Body of pancreas (tissue), 4 donors: Measurements from ENCODE around the gene SPRED2.

Experiments
- CTCF ChIP-seq, 7 experiments: fragments of 450-650 bp in 4 of 7; fragments of 200-600 bp in 3 of 7; sonication (generic) in 3 of 7; IDR thresholded peaks; one replicate each; pipeline ENCODE4 v1.5.1; 2016 to 2019; ENCODE audit warnings: antibody characterized with exemption in 7 of 7
- POLR2A ChIP-seq, 3 donors: fragments of 450-650 bp; IDR thresholded peaks; one replicate each; pipeline ENCODE4 v1.6.1; 2016; ENCODE audit warnings: antibody characterized with exemption in 3 of 3, mild to moderate bottlenecking in 2 of 3

- TF ChIP-seq CTCF (IDR thresholded peaks at IDR 0.05) (no peak), POLR2A (IDR thresholded peaks at IDR 0.05) (no peak)
Measured at GRCh38 chr2:65379223-65379622, 53.2 kb downstream of the SPRED2 start.
